SK-N-SH treated with all-trans-retinoic acid at 6 μM for 48 hours (cell line): ENCODE results near the gene ZSCAN18.

Experiments
- ATAC-seq: fragments of 200-7000 bp; cut with Tn5 transposase; 3 replicates; pipeline ENCODE4 v1.9.1; 2020; ENCODE audit warnings: mild to moderate bottlenecking, moderate library complexity
- ARNTL ChIP-seq: fragments of 450-650 bp; formaldehyde crosslinking; IDR thresholded peaks from 2 replicates; pipeline ENCODE4 v1.5.0; 2020; ENCODE audit warnings: low read depth, mild to moderate bottlenecking, moderate library complexity, borderline replicate concordance
- CREB5 ChIP-seq: fragments of 250-450 bp; sonication (Bioruptor Pico); IDR thresholded peaks from 2 replicates; pipeline ENCODE4 v1.5.1; 2020; ENCODE audit warnings: low read depth, mild to moderate bottlenecking, moderate library complexity
- CSDC2 ChIP-seq: fragments of 250-450 bp; sonication (Bioruptor Pico); IDR thresholded peaks from 2 replicates; pipeline ENCODE4 v1.5.0; 2020; ENCODE audit warnings: mild to moderate bottlenecking, moderate library complexity
- CSRNP3 ChIP-seq: fragments of 250-450 bp; sonication (Bioruptor Pico); IDR thresholded peaks from 2 replicates; pipeline ENCODE4 v1.5.1; 2021; ENCODE audit warnings: mild to moderate bottlenecking, moderate library complexity
- ESRRG ChIP-seq: fragments of 250-450 bp; sonication (Bioruptor Pico); IDR thresholded peaks from 2 replicates; pipeline ENCODE4 v1.6.1; 2021; ENCODE audit warnings: mild to moderate bottlenecking
- GLIS3 ChIP-seq: fragments of 250-450 bp; sonication (Bioruptor Pico); IDR thresholded peaks from 2 replicates; pipeline ENCODE4 v1.5.0; 2020; ENCODE audit warnings: mild to moderate bottlenecking, moderate library complexity
- ISL1 ChIP-seq: fragments of 250-450 bp; sonication (Bioruptor Pico); IDR thresholded peaks from 2 replicates; pipeline ENCODE4 v2.1.2; 2022; ENCODE audit warnings: mild to moderate bottlenecking, moderate library complexity
- OSR1 ChIP-seq: fragments of 250-450 bp; sonication (Bioruptor Pico); IDR thresholded peaks from 2 replicates; pipeline ENCODE4 v1.8.0; 2022; ENCODE audit warnings: moderate library complexity, mild to moderate bottlenecking, inconsistent platforms
- POU6F1 ChIP-seq: fragments of 250-450 bp; sonication (Bioruptor Pico); IDR thresholded peaks from 2 replicates; pipeline ENCODE4 v1.8.0; 2021; ENCODE audit warnings: low read depth, mild to moderate bottlenecking, moderate library complexity, borderline replicate concordance
- PPARA ChIP-seq: fragments of 250-450 bp; sonication (Bioruptor Pico); IDR thresholded peaks from 2 replicates; pipeline ENCODE4 v1.5.0; 2020; ENCODE audit warnings: mild to moderate bottlenecking, borderline replicate concordance
- RARB ChIP-seq: fragments of 250-450 bp; sonication (Bioruptor Pico); IDR thresholded peaks from 2 replicates; pipeline ENCODE4 v1.8.0; 2021; ENCODE audit warnings: mild to moderate bottlenecking, moderate library complexity
- SNAI2 ChIP-seq: fragments of 250-450 bp; sonication (Bioruptor Pico); IDR thresholded peaks from 2 replicates; pipeline ENCODE4 v1.5.0; 2020; ENCODE audit warnings: mild to moderate bottlenecking, moderate library complexity
- TCF4 ChIP-seq: fragments of 250-450 bp; sonication (Bioruptor Pico); IDR thresholded peaks from 2 replicates; pipeline ENCODE4 v1.8.0; 2021; ENCODE audit warnings: mild to moderate bottlenecking, moderate library complexity, borderline replicate concordance
- TOX ChIP-seq: fragments of 250-450 bp; sonication (Bioruptor Pico); IDR thresholded peaks from 2 replicates; pipeline ENCODE4 v1.8.0; 2021; ENCODE audit warnings: mild to moderate bottlenecking, moderate library complexity, borderline replicate concordance
- TSHZ2 ChIP-seq: fragments of 250-450 bp; sonication (Bioruptor Pico); IDR thresholded peaks from 2 replicates; pipeline ENCODE4 v1.5.0; 2020; ENCODE audit warnings: mild to moderate bottlenecking, moderate library complexity
- ZC3H10 ChIP-seq: fragments of 250-450 bp; sonication (Bioruptor Pico); IDR thresholded peaks from 2 replicates; pipeline ENCODE4 v1.5.1; 2021; ENCODE audit warnings: mild to moderate bottlenecking, moderate library complexity
- ZFP30 ChIP-seq: fragments of 450-650 bp; formaldehyde crosslinking; IDR thresholded peaks from 2 replicates; pipeline ENCODE4 v1.5.0; 2022; ENCODE audit warnings: mild to moderate bottlenecking, moderate library complexity
- ZNF565 ChIP-seq: fragments of 450-650 bp; formaldehyde crosslinking; conservative IDR thresholded peaks from 2 replicates; pipeline ENCODE4 v1.5.0; 2020; ENCODE audit warnings: low read depth, mild to moderate bottlenecking, moderate library complexity
- ZNF70 ChIP-seq: fragments of 450-650 bp; formaldehyde crosslinking; IDR thresholded peaks from 2 replicates; pipeline ENCODE4 v1.5.0; 2020; ENCODE audit warnings: mild to moderate bottlenecking, moderate library complexity
- ZNF8 ChIP-seq: fragments of 450-650 bp; formaldehyde crosslinking; IDR thresholded peaks from 2 replicates; pipeline ENCODE4 v1.5.0; 2020; ENCODE audit warnings: mild to moderate bottlenecking, moderate library complexity
- TF ChIP-seq, protein P1 (sequence below): fragments of 250-450 bp; sonication (Bioruptor Pico); IDR thresholded peaks from 2 replicates; pipeline ENCODE4 v1.8.0; 2020; ENCODE audit warnings: mild to moderate bottlenecking, moderate library complexity, borderline replicate concordance

ZSCAN18 gene

GRCh38 chr19:58040751-58041525 is 57.1 kb downstream of the ZSCAN18 start:
- no peak for ATAC-seq
- no peak for TF ChIP-seq PPARA (CRISPR knock-in tag)
- TF ChIP-seq TCF4 (CRISPR knock-in tag), result no peak
- no peak for TF ChIP-seq ZNF8
- no peak for TF ChIP-seq CSDC2
- TF ChIP-seq GLIS3, result no peak

DNA sequence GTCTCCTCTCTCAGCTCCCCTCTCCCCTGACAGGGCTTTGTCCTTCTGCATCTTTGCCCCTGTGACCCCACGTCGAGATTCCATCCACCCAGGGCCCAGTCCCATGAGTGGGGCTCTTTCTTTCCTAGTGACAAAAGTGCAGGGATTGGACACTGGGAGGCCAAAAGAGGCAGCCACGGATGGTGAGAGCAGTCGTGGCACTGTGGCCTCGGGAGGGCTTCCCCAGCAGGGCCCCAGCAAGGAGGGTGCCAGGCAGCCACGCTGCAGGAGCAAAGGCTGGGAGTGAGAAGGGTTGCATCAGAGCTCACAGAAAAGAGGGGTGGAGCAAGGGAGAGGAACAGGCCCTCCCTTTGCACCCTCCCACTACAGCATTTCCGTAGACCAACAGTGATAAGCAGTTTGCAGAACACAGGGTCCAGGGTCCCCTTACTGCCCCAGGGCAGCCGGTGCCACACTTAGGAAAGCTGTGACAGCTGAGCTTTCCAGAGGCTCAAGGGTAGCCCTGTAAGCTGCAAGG is 59.3 kb downstream of the ZSCAN18 start:
- no peak for ATAC-seq
- TF ChIP-seq PPARA (CRISPR knock-in tag) (no peak), CSDC2 (no peak)

DNA sequence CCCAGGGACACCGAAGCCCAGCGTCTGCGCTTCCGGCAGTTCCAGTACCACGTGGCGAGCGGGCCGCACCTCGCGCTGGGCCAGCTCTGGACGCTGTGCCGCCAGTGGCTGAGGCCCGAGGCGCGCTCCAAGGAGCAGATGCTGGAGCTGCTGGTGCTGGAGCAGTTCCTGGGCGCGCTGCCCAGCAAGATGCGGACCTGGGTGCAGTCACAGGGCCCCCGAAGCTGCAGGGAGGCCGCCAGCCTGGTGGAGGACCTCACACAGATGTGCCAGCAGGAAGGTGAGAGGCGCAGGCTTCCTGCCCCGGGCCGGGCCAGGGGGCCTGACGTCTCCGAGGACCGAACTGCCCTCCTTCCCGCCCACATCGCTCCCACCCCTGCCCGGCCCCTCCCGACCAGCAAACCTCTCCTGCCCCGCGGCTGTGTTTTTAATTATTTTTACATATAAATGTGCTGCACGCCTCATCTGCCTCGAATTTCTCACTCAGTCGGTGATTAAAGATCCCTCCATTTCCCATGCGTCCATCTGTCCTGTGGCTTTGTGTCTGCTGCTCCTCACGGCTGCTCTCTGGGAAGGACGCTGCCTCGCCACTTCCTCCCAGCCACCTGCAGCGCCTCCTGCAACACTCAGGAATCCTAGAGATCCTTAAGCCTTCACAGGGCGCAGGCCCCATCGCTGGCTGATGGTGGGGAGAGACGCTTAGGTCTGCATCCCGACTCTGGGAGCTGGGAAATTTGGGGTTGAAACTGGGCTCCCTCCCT is 59.9 kb downstream of the ZSCAN18 start:
- TF ChIP-seq ZNF70 (CRISPR knock-in tag) (no peak), TOX (CRISPR knock-in tag) (no peak), SNAI2 (CRISPR knock-in tag) (no peak), OSR1 (CRISPR knock-in tag) (no peak), RARB (no peak), ESRRG (CRISPR knock-in tag) (no peak), CREB5 (CRISPR knock-in tag) (no peak), TSHZ2 (no peak), ZNF565 (CRISPR knock-in tag) (no peak), TCF4 (CRISPR knock-in tag) (no peak), POU6F1 (CRISPR knock-in tag) (no peak), ARNTL (no peak), CSDC2 (no peak)
- TF ChIP-seq, all 23 proteins: peak for 0
- no peak for ATAC-seq

GRCh38 chr19:58035863-58036262 is 62.2 kb downstream of the ZSCAN18 start:
- ATAC-seq, result no peak
- no peak for TF ChIP-seq CSDC2
- TF ChIP-seq ARNTL, result no peak
- no peak for TF ChIP-seq ZC3H10 (CRISPR knock-in tag)
- TF ChIP-seq TCF4 (CRISPR knock-in tag), result no peak
- TF ChIP-seq ZNF565 (CRISPR knock-in tag), result no peak
- TF ChIP-seq ZFP30 (CRISPR knock-in tag), result no peak
- no peak for TF ChIP-seq ESRRG (CRISPR knock-in tag)

DNA sequence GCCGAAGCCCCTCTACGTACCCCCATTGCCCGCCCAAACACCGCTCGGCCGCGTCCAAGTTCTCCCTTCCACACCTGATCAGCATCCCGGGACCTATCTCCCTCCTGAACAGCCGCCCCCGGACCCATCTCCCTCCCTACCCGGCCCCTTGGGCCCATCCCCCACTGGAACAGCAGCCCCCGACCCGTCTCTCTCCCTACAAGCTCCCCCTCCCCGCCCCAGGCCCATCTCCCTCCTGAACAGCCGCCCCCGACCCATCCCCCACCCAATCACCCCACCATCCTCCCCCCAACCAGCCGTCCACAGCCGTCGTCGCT is 63.6 kb downstream of the ZSCAN18 start:
- no peak for ATAC-seq
- TF ChIP-seq CSDC2 (no peak), ZNF8 (no peak), TSHZ2 (no peak), TCF4 (CRISPR knock-in tag) (no peak), CSRNP3 (no peak), ISL1 (CRISPR knock-in tag) (no peak), ZNF565 (CRISPR knock-in tag) (no peak)
- TF ChIP-seq, protein P1, sequence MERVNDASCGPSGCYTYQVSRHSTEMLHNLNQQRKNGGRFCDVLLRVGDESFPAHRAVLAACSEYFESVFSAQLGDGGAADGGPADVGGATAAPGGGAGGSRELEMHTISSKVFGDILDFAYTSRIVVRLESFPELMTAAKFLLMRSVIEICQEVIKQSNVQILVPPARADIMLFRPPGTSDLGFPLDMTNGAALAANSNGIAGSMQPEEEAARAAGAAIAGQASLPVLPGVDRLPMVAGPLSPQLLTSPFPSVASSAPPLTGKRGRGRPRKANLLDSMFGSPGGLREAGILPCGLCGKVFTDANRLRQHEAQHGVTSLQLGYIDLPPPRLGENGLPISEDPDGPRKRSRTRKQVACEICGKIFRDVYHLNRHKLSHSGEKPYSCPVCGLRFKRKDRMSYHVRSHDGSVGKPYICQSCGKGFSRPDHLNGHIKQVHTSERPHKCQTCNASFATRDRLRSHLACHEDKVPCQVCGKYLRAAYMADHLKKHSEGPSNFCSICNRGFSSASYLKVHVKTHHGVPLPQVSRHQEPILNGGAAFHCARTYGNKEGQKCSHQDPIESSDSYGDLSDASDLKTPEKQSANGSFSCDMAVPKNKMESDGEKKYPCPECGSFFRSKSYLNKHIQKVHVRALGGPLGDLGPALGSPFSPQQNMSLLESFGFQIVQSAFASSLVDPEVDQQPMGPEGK (CRISPR knock-in tag), result no peak
